ENCODE measurements around the gene COL11A1.
"Not testable (repeated sequence)": the region's sequence is repeated elsewhere in the genome, so short reads cannot be mapped to it uniquely, and the experiment has no call there.

The COL11A1 gene

GRCh38 chr1:102837551-102837950 is 270.8 kb downstream of the COL11A1 start:
- Histone ChIP-seq H3K27ac (no peak overlapping the region), H2AFZ (ENCODE audit: low read depth) (no peak overlapping the region), H3K79me2 (ENCODE audit: insufficient read depth, low read depth) (no peaks in the 10 kb centered on the region), H3K4me3 (IDR thresholded peaks at IDR 0.05; ENCODE audit: insufficient read depth, low read depth, low read length) (no peak overlapping the region), H3K4me1 (ENCODE audit: low read depth, poor library complexity, severe bottlenecking) (no peaks in the 10 kb centered on the region), H3K9ac (no peak overlapping the region), H3K27me3 (ENCODE audit: insufficient read depth, low read depth) (no peaks in the 10 kb centered on the region), H3K4me2 (no peak overlapping the region), H3K36me3 (ENCODE audit: insufficient read depth) (no peaks in the 10 kb centered on the region), H4K20me1 (ENCODE audit: insufficient read depth) (no peaks in the 10 kb centered on the region)
- TF ChIP-seq CTCF (conservative IDR thresholded peaks at IDR 0.05; ENCODE audit: low read depth, low read length), result no peak

- H2AFZ ChIP-seq (ENCODE audit: low read depth), result no peak overlapping the region
- TF ChIP-seq CTCF (conservative IDR thresholded peaks at IDR 0.05; ENCODE audit: low read depth, low read length), result no peak
- H3K27ac ChIP-seq, result no peak overlapping the region
- no peaks in the 10 kb centered on the region for H3K79me2 ChIP-seq (ENCODE audit: insufficient read depth, low read depth)
- H3K4me1 ChIP-seq (ENCODE audit: low read depth, poor library complexity, severe bottlenecking), result no peaks in the 10 kb centered on the region
- H3K4me2 ChIP-seq, result no peak overlapping the region
- no peaks in the 10 kb centered on the region for H3K36me3 ChIP-seq (ENCODE audit: insufficient read depth)
- no peaks in the 10 kb centered on the region for H4K20me1 ChIP-seq (ENCODE audit: insufficient read depth)
- H3K9ac ChIP-seq, result no peak overlapping the region
- no peak overlapping the region for H3K4me3 ChIP-seq (IDR thresholded peaks at IDR 0.05; ENCODE audit: insufficient read depth, low read depth, low read length)
- no peaks in the 10 kb centered on the region for H3K27me3 ChIP-seq (ENCODE audit: insufficient read depth, low read depth)
Observed at GRCh38 chr1:102836991-102837390, 271.3 kb downstream of the COL11A1 start.

GRCh38 chr1:102834688-102835320 is 273.5 kb downstream of the COL11A1 start:
- Histone ChIP-seq H3K4me1 (ENCODE audit: low read depth, poor library complexity, severe bottlenecking) (no peaks in the 10 kb centered on the region), H4K20me1 (ENCODE audit: insufficient read depth) (no peaks in the 10 kb centered on the region), H3K9ac (no peak overlapping the region), H3K27me3 (ENCODE audit: insufficient read depth, low read depth) (no peaks in the 10 kb centered on the region), H2AFZ (ENCODE audit: low read depth) (no peak overlapping the region), H3K36me3 (ENCODE audit: insufficient read depth) (no peaks in the 10 kb centered on the region), H3K4me3 (IDR thresholded peaks at IDR 0.05; ENCODE audit: insufficient read depth, low read depth, low read length) (no peak overlapping the region), H3K27ac (no peak overlapping the region), H3K79me2 (ENCODE audit: insufficient read depth, low read depth) (no peaks in the 10 kb centered on the region), H3K4me2 (no peak overlapping the region)
- TF ChIP-seq CTCF (conservative IDR thresholded peaks at IDR 0.05; ENCODE audit: low read depth, low read length), result no peak

GRCh38 chr1:102833151-102833550 is 275.2 kb downstream of the COL11A1 start:
- Histone ChIP-seq H3K4me1 (ENCODE audit: low read depth, poor library complexity, severe bottlenecking) (no peaks in the 10 kb centered on the region), H3K79me2 (ENCODE audit: insufficient read depth, low read depth) (no peaks in the 10 kb centered on the region), H2AFZ (ENCODE audit: low read depth) (no peak overlapping the region), H3K27ac (no peak overlapping the region), H3K4me3 (IDR thresholded peaks at IDR 0.05; ENCODE audit: insufficient read depth, low read depth, low read length) (no peak overlapping the region), H3K27me3 (ENCODE audit: insufficient read depth, low read depth) (no peaks in the 10 kb centered on the region), H3K9ac (no peak overlapping the region), H4K20me1 (ENCODE audit: insufficient read depth) (no peaks in the 10 kb centered on the region), H3K4me2 (no peak overlapping the region), H3K36me3 (ENCODE audit: insufficient read depth) (no peaks in the 10 kb centered on the region)
- TF ChIP-seq CTCF (conservative IDR thresholded peaks at IDR 0.05; ENCODE audit: low read depth, low read length), result no peak

GRCh38 chr1:102826706-102827105 is 281.6 kb downstream of the COL11A1 start:
- H3K4me1 ChIP-seq (ENCODE audit: low read depth, poor library complexity, severe bottlenecking); H2AFZ ChIP-seq (ENCODE audit: low read depth); H3K4me2 ChIP-seq; H3K79me2 ChIP-seq (ENCODE audit: insufficient read depth, low read depth); H3K9ac ChIP-seq; H3K4me3 ChIP-seq (IDR thresholded peaks at IDR 0.05; ENCODE audit: insufficient read depth, low read depth, low read length); H3K36me3 ChIP-seq (ENCODE audit: insufficient read depth); H3K27ac ChIP-seq; H3K27me3 ChIP-seq (ENCODE audit: insufficient read depth, low read depth); H4K20me1 ChIP-seq (ENCODE audit: insufficient read depth): not testable (repeated sequence)
